NT2/D1 (cell line): ENCODE results near the gene PTPRN2.

ENCODE experiments used
- SUZ12 ChIP-seq: IDR thresholded peaks from 2 replicates; pipeline ENCODE4 v1.6.1; 2011; ENCODE audit not compliant: insufficient read length, insufficient read depth; ENCODE audit errors: extremely low read depth
- ZNF274 ChIP-seq: IDR thresholded peaks from 2 replicates; pipeline ENCODE4 v1.6.1; 2011; ENCODE audit warnings: mild to moderate bottlenecking, low read depth, low read length

GRCh38 chr7:157737151-157738065, 850.2 kb downstream of the PTPRN2 start:
- TF ChIP-seq SUZ12 (no peak), ZNF274 (no peak)
